ENCODE results near the gene CPAMD8.

- no peak for TF ChIP-seq CTCF (IDR thresholded peaks at IDR 0.05)
- TF ChIP-seq POLR2A (IDR thresholded peaks at IDR 0.05) = no peak
Measured at GRCh38 chr19:16922949-16923348, 103.7 kb downstream of the CPAMD8 start.
